Frontal cortex (tissue), 1 donor: ENCODE data around the gene NRBF2. TPM values are rescaled to one million over a fixed set of nuclear protein-coding genes. Genes with fewer than 3 reads are reported as not detected.

ENCODE experiments used
- small RNA-seq: library from RNA; depleted of rRNA; stranded (forward); fragments of <200 nt; gene quantifications from one replicate; pipeline ENCODE3, GENCODE V24; 2014
- total RNA-seq: library from RNA; depleted of rRNA; stranded (reverse); fragments of >200 nt; gene quantifications from one replicate; pipeline ENCODE4 v1.2.3, GENCODE V29; 2014

The NRBF2 gene
- total RNA-seq, 1 donor from 2014 or later: 20.4 TPM

Small RNAs within 50 kb of the gene (small RNA-seq; reads per million reads assigned to genes)
- gene RNU6-543P: not detected
